Sciatic nerve (tissue), 2 donors: Measurements from ENCODE around the gene ZNF789. TPM values are rescaled to one million over a fixed set of nuclear protein-coding genes. Genes with fewer than 3 reads are reported as not detected.
A peak's percentile ranks its signal among the peaks of the same experiment; 100 is the strongest.
"Not testable (repeated sequence)": the region's sequence is repeated elsewhere in the genome, so short reads cannot be mapped to it uniquely, and the experiment has no call there.

Experiments
- ATAC-seq: fragments of 200-7000 bp; cut with Tn5 transposase; one replicate; pipeline ENCODE4 v1.9.1; 2020; ENCODE audit warnings: mild to moderate bottlenecking, moderate library complexity
- DNase-seq: peaks from one replicate; pipeline ENCODE4 v3.0.0-alpha.2; 2020; ENCODE audit warnings: low spot score
- intact Hi-C: fragments of 100-400 bp; cut with DNase I; formaldehyde crosslinking; loops from one replicate; pipeline ENCODE4 v1.14.2; 2022
- total RNA-seq: library from RNA; stranded (reverse); fragmentation: NEBNext Ultra II Directional; extraction: Animal tissue kit (Norgen Biotek cat#: 25700); gene quantifications from one replicate; pipeline ENCODE4 v1.2.1, GENCODE V29; 2021
- donor health status: DM: no; HTN: no; CAD: no.
- donor health status: DM: no; HTN: no; CAD: no.

ZNF789 gene
- total RNA-seq, result 12.4 TPM

- ATAC-seq (peak; percentile 99), DNase-seq (peak; percentile 98)
- intact Hi-C loops, result no loop called here
Observed at GRCh38 chr7:99472561-99473314, at the start of gene ZNF789. Gene ZNF789, plus strand, starts transcription at chr7:99472890. Its CDS starts 3,567 bp downstream, at chr7:99476457.

- no peak for ATAC-seq
- intact Hi-C loops, result no loop called here
- DNase-seq, result no peak
Observed at GRCh38 chr7:99424932-99425730, 47.6 kb upstream of the ZNF789 start.

DNA sequence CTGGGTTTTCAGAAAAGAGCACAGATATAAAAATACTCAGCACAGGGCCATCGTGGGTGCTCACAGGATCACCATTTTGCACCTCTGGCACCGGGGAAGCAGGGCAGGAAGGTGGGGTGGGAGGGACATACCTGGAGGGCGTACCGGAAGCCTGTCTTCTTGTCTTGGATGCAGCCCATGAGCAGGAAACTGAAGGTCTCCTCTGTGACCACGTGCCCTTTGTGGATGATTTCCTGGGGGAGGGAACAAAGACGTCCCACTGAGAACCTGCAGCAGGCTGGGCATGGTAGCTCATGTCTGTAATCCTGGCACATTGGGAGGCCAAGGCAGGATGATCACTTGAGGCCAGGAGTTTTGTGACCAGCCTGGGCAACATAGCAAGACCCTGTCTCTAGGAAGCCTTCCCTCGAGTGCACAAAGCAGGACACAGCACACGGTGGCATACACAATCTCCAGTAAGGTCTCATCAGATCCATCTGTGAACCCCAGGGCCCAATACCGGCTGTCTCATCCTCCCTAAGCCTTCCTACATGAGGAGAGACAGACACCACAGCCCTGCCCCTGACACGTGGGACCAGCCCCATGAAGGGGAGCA lies 43.6 kb upstream of the ZNF789 start:
- intact Hi-C loops, result no loop called here
- no peak for ATAC-seq
- DNase-seq, result no peak

GRCh38 chr7:99429756-99430155 lies 42.9 kb upstream of the ZNF789 start:
- ATAC-seq (no peak), DNase-seq (no peak)
- intact Hi-C loops, result no loop called here

- intact Hi-C loops, ATAC-seq, DNase-seq: not testable (repeated sequence)
Observed at GRCh38 chr7:99431756-99432540, 40.7 kb upstream of the ZNF789 start.

DNA sequence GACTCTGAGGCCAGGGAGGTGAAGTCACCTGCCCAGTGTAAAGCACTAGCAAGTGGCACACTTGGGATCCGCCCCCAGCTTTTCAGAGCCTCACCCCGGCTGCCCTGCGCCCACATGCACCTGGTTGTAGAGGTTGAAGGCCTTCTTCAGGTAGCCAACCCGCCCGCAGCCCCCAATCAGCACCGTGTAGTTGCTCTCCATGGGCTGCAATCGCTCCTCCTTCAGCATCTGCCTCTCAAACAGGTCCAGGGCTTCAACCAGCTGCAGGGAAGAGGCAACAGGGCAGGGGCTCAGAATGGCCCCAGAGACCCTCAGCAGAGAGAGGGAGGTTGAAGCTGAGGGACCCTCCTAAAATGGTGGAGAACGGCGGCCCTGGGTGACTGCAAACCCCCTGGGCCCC lies 39.5 kb upstream of the ZNF789 start:
- DNase-seq, result no peak
- ATAC-seq, result no peak
- intact Hi-C loops, result no loop called here

DNA sequence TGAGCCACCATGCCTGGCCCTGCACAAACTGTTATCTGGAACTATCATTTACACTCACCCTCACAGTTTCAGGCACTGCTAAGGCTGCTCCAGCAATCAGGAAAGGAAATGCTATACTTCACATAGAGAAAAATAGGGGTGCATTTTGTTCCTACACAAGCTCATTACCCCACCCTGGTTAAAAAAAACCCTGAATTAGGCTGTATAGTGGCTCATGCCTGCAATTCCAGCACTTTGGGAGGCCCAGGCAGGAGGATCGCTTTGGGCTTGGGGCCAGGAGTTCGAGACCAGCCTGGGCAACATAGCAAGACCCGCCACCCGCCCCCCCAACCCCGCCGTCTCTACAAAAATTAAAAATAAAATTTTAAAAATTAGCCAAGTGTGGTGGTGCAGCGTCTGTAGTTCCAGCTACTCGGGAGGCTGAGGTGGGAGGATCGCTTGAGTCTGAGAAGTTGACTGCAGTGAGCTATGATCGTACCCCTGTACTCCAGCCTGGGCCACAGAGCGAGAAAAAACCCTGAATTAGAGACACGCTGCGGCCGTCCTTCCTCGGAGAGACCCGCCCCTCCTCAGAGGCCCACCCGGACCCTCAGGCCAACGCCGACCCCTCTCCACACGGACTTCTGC lies 34.6 kb upstream of the ZNF789 start:
- ATAC-seq (peak; percentile 48), DNase-seq (no peak)
- intact Hi-C loops, result no loop called here

DNA sequence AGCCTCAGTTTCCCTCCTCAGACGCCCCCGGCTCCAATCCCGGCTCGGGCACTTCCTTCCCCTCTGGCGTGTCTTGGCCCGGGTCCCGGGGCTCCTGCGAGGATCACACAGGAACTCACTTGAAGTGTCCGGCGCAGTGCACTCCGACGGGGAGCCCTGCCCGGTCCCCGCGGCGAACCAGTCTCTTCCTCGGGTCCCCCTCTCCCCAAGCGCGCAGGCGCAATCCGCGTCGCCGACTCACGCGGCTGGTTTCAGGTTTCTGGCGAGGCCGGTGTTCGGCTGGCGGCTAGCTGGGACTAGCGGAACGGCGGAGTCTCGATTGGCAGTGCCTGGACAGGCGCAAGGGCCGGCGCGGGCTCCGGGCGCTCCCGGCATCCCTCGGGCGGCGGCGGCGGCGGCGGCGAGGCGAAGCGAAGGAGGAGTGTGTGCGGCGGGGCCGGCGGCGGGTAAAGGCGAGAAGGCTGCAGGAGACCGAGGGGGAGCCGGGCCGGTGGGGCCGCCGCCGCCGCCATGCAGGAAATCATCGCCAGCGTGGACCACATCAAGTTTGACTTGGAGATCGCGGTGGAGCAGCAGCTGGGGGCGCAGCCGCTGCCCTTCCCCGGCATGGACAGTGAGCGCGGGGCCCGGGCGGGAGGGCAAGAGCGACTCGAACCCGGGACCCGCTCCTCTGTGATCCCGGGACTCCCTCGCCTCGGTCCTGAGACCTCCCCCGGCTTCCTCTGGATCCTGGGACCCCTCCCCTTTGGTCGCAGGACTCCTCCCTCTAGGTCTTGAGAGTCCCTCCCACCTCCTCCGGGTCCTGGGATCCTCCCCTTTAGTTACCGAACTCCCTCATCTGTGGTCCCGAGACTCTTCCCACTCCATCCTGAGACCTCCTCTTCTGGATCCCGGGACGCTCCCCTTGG lies 33.9 kb upstream of the ZNF789 start, which contains the start of the genes CPSF4 and PTCD1:
TSS of gene CPSF4 (plus strand) at position 371 of the 908 bp plus-strand sequence. CDS start at position 511, 140 bp downstream.
TSS of gene PTCD1 (minus strand) at position 226 of the 908 bp plus-strand sequence. CDS start 3,556 bp downstream, outside the sequence.
- intact Hi-C loops, result no loop called here

GRCh38 chr7:99440195-99440594 lies 32.5 kb upstream of the ZNF789 start:
- no peak for DNase-seq
- intact Hi-C loops, result no loop called here
- no peak for ATAC-seq

More for the DNA sequence above, 33.9 kb upstream of the ZNF789 start, which contains the start of the genes CPSF4 and PTCD1:
- ATAC-seq (peak; percentile 95), DNase-seq (peak; percentile 97)

DNA sequence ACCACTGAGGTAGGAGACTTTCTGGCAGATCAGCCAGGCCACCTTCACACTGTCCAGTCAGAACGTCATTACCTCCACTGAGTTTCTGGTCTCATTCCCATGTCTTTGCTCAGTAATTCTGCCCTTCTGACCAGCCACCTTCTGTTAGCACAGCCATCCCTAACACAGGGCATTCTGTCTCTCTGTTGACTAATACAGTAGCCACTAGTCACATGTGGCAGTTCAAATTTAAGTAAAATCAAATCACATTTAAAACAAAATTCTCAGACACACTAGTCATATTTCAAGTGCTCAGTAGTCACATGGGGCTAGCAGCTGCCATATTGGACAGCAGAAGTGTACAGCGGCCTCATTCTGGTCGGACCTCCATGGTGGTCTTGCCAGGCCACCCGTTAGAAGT lies 26.6 kb upstream of the ZNF789 start:
- ATAC-seq (no peak), DNase-seq (no peak)
- intact Hi-C loops, result no loop called here

- no peak for DNase-seq
- intact Hi-C loops, result no loop called here
- ATAC-seq, result no peak
Observed at GRCh38 chr7:99447943-99448342, 24.7 kb upstream of the ZNF789 start.

DNA sequence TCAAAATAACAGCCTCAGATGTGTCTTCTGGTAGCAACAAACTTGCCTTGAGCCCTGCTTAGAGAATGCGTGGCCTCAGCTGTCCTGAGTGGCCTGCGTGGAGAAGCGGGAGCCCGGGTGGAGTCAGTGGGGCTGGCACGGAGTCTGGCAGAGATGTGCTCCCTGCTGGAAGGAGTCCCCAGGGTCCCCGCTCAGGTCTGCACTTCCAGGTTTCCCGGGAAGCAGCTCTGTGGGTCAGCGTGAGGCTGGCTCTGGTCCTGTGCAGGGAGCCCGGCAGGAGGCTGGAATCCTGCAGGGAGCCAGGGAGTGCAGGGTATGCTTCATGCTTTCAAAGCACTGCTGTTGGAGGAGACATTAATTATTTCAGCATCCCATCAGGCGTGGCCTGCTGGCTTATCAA lies 23.8 kb upstream of the ZNF789 start:
- intact Hi-C loops, result no loop called here
- DNase-seq, result no peak
- no peak for ATAC-seq

- intact Hi-C loops, result no loop called here
Observed at GRCh38 chr7:99449326-99449725, 23.4 kb upstream of the ZNF789 start.

DNA sequence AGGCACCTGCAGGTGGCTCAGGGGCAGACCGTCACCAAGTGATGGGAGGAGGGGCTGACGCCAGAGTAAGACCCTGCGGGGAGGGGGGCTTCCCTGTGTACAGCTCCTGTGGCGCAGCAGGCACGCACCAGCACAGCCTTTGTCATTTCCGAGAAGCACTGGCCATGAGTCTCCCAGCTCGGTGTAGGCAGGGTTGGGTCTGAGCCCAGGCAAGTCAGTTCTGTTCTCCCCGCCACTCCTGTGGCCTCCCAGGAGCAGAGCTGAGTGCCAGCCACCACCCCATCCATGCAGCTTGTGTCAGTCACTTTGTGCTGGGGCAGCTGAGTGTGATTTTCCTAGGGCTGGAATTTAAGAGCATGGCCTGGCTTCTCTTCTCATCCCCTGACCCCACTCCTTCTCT lies 20.8 kb upstream of the ZNF789 start:
- intact Hi-C loops, result no loop called here
- ATAC-seq, result no peak
- no peak for DNase-seq

More at GRCh38 chr7:99449326-99449725, 23.4 kb upstream of the ZNF789 start:
- ATAC-seq (no peak), DNase-seq (no peak)

- intact Hi-C loops, result no loop called here
- DNase-seq, result no peak
- ATAC-seq, result no peak
Observed at GRCh38 chr7:99452541-99452940, 20.1 kb upstream of the ZNF789 start.

DNA sequence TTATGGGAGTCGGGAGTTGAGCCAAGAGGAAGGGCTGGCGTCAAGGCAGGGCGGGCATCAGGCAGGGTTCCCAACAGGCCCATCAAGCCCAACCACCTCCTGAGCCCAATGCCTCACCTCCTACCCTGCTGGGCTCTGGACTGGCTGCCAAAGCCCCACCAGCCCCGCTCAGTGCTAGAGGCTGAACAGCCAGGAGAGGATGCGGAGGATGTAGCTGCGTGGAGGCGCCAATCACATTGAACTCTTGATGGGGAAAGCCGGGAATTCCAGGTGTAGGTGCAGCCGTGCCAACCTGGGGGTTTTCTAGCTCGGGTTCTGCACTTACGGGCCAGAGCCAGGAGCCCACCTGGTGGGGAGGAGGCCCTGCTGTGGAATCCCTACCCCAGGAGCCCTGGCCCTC lies 19.6 kb upstream of the ZNF789 start:
- ATAC-seq (no peak), DNase-seq (no peak)
- intact Hi-C loops, result no loop called here

- intact Hi-C loops, result no loop called here
- ATAC-seq (no peak), DNase-seq (no peak)
Observed at GRCh38 chr7:99455874-99456273, 16.8 kb upstream of the ZNF789 start.
